Measurements from ENCODE around the gene FMNL2.

Gene FMNL2

DNA sequence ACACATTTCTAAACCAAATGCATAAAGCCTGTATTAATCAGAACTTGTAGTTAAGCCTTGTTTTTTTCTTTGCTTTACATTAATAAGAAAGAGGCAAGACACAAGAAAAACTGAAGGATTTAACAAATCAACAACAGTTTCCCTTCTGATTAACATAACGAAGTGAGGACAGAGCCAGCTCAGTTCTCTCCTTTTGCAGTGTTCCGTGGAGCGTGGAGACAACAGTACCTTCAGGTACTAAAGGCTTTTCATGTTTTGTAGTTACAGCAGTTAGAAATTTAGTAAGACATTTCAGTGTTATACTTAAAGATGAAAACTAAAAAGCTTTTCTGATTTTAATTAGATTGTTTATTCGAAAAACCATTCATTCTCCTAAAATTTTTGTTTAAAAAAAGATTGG, 115.2 kb downstream of the FMNL2 start:
- no peak for FAIRE-seq

DNA sequence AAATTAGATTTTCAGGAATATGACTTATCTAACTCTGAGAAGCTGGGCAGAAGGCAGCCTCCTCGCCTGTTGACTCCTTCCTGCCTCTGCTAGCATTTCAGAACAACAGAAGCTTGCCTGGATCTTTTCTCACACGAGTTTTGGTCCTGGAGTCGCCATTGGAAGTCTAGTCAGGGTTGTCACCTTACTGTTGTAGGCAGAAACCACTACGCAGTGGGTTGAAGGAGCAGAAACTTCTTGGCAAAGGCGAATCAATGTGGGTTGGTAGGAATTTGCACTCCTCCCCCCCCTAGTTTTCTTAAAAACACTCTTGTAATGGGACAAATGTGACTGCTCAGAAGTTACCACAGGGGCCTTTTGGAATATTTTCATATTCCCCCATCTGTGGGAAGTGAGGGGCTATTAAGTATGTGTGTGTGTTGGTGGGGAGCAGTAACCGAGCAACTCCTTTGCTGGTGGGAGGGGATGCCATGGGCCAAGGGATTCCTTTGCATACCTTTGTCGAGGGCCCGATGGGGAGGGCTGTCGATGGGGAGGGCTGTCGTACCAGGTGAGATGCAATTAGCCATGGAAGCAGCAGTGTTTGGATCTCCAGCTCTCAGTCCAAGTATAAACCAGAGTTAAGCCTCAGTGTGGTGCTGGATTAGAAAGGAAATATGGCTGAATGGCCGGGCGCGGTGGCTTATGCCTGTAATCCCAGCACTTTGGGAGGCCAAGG, 117.4 kb downstream of the FMNL2 start:
- no peak for FAIRE-seq

DNA sequence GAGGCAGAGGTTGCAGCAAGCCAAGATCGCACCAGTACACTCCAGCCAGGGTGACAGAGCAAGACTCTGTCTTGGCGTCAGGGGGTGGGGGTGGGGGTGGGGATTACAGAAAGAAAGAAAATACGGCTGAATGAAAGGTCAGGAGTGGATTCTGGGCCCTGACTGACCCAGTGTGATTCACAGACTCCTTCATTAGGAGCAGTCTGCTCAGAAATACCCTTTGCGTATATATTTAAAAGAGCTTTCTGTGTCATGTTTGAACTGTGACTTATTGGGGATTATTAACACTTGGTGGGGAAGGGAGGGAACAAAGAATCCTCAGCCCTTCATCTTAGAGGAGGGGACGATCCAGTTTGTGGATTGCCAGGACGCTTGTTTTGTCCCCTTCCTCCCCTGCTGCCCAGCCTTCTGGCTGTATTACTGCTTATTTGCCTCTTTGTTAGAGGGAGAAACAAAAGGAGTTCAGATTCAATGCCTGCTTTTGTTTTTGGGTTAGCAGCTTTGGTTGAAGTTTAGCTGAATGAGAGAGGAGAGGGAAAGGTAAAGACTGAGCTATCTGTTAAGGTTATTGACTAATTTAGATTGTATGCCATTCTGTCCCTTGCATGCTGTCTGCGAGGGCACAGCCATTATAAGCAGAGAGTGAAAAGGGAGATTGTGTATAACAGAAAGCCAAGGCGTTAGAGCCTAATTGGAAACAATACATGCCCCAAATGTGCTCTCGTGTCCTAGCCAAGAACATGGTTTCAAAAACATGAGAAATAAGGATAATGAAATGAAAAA, 118.3 kb downstream of the FMNL2 start:
- FAIRE-seq = no peak

DNA sequence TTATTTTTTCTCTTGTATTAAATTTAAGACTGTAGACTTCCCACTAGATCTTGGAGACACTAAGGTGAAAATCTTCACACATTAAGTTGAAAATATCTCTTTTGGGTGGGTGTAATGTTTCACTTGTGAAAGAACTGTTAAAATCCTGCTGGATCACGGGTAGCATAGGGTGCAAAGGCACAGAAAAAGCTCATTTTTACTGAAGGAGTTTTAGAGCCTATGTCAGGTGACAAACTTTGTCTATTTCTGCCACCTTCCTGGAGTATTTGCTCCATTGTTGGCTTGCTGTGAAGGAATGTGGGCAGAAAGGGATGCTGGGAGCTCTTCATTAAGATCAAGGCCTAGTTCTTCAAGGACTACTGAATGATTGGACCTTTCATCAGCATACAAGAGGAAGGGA, 119.4 kb downstream of the FMNL2 start:
- FAIRE-seq = no peak

DNA sequence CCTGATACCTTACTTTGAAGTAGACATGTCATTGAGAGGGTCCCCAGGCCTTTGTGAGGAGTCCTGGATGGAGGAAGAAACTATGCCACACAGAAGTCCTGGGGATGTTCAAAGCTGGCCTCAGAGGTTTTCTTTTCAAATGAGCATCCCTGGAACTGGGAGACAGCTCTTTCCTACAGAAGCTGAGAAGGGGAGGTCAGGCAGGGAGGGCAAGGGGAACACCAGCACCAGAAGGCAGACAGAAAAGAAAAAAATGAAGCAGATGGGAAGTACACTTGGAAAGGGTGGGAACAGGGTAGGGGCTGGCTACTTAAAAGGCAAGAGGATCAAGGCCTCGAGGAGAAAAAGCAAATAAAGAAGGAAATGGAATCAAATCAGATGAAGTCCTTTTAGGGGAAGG, 120.0 kb downstream of the FMNL2 start:
- no peak for FAIRE-seq

DNA sequence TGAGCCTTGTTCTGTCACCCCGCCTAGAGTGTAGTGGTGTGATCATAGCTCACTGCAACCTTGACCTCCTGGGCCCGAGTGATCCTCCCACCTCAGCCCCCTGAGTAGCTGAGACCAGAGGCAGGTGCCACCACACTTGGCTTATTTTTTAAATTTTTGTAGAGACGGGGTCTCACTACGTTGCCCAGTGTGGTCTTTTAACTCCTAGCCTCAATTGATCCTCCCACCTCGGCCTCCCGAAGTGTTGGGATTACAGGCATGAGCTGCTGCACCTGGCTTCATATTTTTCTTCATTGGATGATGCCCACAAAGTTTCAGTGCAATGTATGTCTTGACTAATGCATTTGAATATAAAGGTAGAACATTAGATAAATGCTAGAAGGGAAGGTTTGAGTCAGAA, 120.8 kb downstream of the FMNL2 start:
- FAIRE-seq = no peak

DNA sequence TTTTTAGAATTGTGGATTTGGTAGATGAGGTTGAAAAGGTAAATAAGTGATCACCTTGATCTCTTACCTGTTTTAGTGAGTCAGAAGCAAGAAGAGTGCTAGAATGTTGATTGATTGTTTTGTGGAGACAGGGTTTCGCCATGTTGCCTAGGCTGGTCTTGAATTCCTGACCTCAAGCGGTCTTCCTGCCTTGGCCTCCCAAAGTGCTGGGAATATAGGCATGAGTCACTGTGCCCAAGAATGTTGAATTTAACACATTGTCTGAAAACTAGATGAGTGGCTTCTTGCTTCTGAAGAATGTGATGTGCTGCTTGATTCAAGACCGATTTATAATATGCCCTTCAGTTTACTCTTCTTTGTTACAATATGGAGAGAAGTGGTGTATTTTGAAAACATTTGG, 121.3 kb downstream of the FMNL2 start:
- no peak for FAIRE-seq

DNA sequence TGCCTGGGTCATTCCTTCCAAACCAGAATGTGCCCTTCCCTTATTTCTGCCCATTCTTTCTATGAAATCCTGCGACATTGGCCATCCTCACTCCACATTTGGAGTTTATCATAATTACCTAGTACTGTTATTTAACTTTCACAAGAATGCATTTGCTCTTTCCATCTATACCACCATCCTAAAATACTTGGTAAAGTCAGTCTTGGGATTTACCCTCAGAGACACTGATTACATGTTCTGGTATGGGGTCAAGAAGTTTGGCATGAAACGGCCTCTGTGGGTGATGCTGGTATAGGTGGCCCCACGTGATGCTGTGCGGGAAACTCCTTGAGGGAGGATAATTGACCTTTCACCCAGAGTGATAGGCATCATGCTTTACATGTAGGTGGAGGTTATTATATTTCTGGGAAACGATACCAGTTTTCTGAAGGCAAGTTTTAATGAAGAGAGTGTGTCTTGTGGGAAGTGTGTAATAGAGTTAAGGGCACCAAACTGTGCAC, 123.5 kb downstream of the FMNL2 start:
- no peak for FAIRE-seq

DNA sequence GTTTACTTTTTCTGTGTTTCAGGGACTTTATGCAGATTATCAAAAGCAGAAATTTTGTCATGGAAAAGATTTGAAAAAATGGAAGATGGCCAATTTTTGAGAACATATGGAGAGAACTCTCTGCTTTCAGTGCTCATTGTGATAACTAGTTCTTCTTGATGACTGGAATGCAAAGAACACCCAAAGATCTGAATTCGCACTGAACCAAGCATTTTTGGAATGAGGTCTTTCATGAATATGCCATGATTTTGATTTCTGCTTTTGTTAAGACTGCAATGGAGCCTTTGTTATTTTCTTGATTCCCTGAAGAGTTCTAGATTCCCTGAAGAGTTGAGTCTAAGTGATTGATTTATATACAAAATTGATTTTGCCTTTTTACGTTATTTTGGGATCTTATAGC, 124.1 kb downstream of the FMNL2 start:
- FAIRE-seq = no peak

DNA sequence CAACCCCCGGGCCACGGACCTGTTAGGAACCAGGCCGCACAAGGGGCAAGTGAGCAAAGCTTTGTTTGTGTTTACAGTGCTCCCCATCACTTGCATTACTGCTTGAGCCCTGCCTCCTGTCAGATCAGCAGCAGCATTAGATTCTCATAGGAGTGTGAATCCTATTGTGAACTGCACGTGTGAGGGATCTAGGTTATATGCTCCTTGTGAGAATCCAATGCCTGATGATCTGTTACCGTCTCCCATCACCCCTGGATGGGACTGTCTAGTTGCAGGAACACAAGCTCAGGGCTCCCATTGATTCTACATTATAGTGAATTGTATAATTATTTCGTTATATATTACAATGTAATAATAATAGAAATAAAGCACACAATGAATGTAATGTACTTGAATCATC, 125.6 kb downstream of the FMNL2 start:
- no peak for FAIRE-seq

DNA sequence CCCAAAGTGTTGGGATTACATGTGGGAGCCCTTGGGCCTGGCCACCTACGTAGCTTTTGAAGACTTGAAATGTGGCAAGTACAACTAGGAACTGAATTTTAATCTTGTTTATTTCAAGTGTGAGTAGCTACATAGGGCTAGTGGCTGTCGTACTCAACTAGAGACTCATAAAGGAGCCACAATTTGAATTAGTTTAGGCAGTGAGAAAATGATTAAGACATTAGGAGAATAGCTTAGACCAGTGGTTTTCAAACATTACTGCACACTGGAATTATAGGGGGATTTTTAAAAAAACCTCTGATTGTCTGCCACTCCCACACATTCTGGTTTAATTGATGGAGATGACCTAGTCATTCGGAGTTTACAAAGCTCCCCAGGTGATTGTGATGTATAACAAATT, 127.1 kb downstream of the FMNL2 start:
- FAIRE-seq = no peak

DNA sequence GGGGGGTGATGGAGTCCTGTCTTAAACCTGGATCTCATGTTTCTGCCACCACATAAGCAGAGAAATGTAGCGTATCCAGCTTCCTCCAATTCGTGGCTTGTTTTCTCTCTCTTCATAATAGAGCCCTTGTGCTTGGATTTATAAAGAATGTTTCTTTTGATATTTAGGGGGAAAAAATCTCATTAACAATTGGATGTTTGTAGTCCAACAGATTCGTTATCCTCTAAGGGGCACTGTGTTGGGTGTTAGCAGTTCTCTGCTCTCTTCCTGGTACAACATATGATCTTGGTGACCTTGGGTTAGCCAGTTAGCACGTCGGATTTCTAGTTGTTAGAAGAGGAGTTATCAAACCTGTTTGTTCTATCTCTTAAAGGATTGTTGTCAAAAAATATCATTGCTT, 127.8 kb downstream of the FMNL2 start:
- no peak for FAIRE-seq

DNA sequence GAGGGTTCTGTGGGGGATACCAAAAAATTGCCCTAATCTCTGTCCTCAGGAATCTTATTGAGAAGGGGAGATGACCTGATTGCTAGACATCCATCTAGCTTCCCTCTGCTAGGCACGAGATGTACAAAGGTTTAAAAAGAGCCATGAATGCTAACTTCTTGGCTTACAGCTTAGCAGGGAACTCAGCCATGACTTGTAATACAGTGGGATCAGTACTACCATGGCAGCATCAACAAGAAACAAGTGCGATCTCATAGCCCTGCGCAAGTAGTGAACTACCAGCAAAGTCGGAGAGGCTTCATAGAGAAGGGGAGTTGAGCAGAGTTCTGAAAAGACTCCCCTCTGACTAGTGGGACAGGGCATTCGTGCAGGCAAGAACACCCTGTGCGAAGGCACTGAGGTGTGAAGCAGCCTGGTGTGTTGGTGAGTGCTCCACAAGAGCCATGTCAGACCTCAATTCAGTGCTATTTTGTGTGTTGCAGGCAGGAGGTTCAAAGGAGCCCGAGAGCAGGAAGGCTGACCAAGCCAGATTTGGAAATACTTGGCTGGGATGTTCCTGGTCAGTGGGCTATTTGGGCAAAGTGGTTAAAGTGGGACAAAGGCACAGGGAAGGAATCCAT, 130.0 kb downstream of the FMNL2 start:
- no peak for FAIRE-seq

DNA sequence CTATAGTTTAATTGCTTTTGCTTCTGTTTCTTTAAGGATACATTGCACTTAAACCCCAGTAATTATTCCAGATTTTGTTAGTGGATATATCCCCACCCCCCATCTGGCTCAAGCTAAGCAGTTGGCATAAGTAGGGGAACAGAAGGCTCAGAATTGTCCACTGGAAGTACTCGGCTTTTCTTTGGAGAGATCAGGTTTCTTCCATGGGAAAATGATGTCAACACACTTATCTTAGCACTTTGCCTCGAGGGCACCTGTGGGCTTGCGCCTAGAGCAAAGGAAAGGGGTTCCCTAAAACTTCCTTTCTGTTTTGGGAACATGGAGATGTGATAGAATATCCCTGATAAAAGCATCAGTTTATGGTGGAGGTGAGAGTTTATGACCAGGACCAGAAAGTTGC, 130.6 kb downstream of the FMNL2 start:
- FAIRE-seq = no peak

DNA sequence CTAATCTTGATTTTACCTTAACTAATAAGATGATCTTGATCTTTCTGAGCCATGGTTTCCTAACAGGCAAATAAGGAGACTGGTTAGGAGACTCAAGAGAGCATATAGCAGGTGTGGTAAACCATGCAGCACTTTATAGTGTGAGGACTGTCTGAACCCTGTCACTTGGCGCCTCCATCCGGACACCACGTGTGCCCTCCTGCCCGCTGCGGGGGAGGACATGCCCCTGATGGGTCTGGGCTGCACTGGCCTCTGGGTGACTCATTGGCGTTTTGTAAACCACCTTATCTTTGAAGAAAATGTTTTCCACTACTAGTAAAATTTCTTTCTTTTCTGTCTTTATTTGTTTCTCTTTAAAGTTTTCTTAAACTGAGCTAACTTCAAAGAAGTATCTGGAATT, 131.1 kb downstream of the FMNL2 start:
- FAIRE-seq = no peak

DNA sequence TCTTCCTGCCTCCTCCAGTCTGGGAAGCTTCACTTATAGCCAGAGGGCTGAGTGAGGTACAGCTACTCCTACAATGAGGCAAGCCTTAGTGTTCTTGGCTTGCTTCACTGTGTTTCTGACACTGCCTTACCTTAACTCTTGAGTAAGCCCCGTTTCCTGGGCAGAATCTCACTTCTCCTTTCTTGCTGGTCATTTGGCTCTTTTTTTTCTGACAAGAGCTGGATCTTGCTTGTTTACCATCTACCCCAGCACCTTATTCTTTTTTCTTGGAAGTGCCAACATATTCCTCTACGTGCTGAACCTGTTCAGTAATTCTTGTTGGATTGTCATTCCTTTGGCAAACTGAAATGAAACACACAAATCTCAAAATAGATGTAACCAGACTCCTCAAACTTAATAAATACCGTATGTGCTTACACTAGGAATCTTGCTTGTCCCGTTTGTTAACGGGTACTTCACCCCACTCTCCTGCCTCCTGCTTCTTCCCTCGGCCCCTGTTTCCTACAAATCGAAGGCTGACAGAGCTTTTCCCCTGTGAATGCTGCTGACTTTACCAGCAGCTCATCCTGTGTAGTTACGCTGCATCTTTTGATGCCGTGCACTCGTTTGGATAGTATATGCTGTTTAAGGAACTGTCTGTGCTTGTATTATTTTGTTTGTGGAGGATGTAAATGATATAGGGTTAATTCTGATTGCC, 132.2 kb downstream of the FMNL2 start:
- no peak for FAIRE-seq

DNA sequence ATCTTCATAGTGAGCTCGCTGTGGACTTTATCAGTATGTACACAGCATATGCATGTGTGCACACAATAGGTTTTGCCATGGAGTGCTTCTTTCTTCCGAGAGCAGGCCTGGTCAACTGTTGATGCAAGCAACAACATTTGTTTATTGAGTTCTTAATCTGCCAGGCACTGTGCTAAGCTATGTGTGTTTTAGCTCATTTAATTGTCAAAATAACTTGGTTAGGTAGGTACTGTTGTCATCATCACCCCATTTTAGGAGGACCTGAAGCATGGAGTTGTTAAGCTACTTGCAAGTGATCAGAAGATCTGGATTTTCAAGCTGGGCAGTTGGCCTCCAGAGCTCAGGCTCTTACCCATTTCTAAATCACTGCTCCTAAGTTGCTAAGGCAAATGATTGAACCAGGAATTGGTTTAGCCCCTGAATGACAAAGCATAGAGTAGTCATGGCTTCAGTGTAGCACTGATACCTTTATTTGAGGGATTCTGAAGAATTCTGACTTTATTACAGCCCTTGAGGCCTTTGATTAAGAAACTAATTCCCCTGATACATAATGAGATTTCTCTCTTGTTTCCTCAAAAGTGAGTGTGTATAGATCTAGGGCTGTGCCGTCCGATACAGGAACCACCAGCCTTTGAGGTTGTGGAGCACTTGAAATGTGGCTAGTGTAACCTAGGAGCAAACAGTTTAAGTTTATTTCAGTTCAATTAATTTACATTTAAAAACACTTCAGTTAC, 132.9 kb downstream of the FMNL2 start:
- no peak for FAIRE-seq

DNA sequence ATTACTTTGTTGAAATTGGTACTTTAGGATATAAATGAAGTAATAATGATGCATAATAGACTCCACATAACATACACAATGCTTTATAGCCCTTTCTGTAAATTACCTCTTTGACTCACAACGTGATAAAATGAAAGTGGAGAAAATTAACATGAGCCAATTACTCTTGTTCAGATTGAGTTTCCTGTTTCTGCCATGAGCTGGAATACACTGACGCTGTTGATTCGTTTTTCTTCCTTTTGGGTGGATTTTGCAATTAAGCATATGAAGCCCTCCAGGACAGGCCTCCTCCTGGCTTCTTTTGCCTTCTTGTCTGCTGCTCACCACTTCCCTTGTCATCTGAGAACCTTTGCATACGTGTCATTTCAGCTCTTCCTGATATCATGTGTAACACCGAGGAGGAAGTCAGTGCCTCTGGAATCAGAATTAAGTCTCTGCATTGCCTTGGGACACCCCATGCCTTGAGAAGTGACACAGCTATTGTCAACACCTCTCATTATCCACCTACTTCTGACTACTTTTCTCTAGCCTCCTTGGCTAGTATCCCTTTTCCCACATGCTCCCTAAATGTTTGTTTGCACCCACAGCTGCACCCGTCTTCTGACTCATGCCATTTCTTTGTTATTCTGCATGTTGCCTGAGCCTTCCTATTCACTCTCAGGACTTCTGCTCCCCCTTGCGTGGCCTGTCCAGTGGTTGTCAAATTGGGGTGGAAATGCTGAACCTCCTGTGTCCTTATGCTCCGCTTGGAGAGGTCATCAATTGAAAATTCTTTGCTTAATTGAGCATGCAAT, 134.1 kb downstream of the FMNL2 start:
- FAIRE-seq = no peak

DNA sequence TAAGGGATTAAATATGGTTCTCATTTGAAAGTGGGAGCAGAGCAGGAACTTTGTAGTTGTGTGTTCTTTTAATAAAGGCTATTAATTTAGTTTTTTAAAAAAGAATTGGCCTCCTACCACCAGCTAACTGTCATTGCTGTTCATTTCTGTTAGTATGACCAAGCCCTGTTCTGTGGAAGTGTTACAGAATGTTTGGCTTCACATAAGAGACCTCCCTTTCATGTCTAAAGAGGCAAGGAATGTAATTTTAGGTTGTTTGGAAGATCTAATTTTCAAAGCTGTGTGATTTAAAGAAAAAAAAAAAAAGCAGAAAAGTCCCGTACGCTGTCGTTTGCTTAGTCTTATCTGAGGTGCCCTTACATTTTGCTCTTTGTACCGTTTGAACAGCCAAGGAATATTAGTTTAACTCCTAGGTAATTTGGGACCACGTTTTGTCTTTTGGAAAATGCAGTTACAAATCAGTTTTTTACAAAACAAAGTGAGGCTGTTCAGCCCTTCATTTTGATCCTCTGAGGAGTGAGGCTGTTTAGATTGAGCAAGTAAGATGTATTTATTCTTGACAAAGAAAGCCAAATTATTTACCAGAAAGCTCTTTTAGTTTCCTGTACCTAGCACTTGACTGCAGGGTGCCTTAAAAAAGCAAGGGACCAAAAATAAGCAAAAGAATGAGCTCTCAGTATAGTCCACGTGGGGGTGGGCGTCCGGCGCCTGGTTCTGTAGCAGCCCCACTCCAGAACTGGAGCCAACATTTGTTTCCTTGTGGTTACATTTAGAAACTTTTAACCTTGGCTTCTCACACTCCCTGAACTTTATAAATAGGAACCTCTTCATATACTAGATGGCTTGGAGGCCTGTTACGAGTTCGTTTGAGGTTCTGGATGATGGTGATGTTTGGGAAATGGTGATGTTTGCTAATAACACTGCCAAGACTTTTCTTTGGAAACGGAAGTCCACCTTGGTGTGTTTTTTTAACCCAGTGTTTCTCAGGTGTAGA, 136.2 kb downstream of the FMNL2 start:
- no peak for FAIRE-seq

DNA sequence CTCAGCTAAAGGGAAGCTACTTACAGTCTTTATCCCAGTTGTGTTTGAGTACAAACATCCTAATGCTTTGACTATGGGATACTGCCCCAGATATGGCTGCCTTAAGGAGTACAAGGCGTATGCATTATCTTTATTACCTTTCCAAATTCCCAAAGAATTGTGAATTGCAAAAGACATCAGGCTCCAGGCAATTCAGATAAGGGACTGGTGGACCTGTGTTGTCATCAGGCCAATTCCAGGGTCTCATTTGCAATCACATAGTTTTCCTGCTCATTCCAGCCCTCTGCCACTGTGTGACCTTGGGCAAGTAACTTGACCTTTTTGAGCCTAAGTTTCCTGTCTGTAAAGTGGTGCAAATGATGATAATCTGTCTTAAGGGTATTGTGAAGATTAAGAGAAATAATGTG, 137.5 kb downstream of the FMNL2 start:
- no peak for FAIRE-seq
